Measurements from ENCODE around the gene ZBBX. TPM values are rescaled to one million over a fixed set of nuclear protein-coding genes. Genes with fewer than 3 reads are reported as not detected.

ZBBX gene
- total RNA-seq (2021; fragmentation: NEBNext Ultra II Directional; extraction: Animal tissue kit (Norgen Biotek cat#: 25700)), result 0.84 and 1.0 TPM in 2 replicates
- 0.06 and 0.17 TPM in 2 replicates for polyA plus RNA-seq (2011; rRNA removed)
- 0.37 TPM for polyA plus RNA-seq (2011; cell fraction: cytosol; rRNA removed)
- 0.70 TPM for polyA plus RNA-seq (2011; cell fraction: nucleus; rRNA removed)
- polyA plus RNA-seq (2012, experiment 1 of 2), result 0.53 to 1.3 TPM (median 0.79 TPM) in 4 replicates
- polyA plus RNA-seq (2012, experiment 2 of 2), result not detected
- 1.4 TPM for polyA plus RNA-seq (2013, experiment 1 of 2)
- polyA plus RNA-seq (2013, experiment 2 of 2), result 0.77 TPM
- polyA minus RNA-seq (2011; rRNA and poly(A)+ RNA removed), result 0.60 and 0.88 TPM in 2 replicates
- 0.81 TPM for polyA minus RNA-seq (2011; cell fraction: cytosol; rRNA and poly(A)+ RNA removed)
- 1.9 TPM for polyA minus RNA-seq (2011; cell fraction: nucleus; rRNA and poly(A)+ RNA removed)
- long read RNA-seq, experiment 1, partial matches to known transcripts, result 0 of 2 reads
- long read RNA-seq, experiment 1, other reads (novel, unspliced or antisense), result 2 of 2 reads
- long read RNA-seq, experiment 2, result 0 reads

GRCh38 chr3:167380004-167380689 is at the start of gene ZBBX:
Gene ZBBX, minus strand, starts transcription at chr3:167380297. Its CDS starts 7,396 bp downstream, at chr3:167372901.
- DNase-seq (ENCODE audit: low read depth in 1 of 2, low spot score in 2 of 2) (peak; percentile 92 to 99), FAIRE-seq (peak; percentile 93)
- Histone ChIP-seq H3K79me1 (ENCODE audit: low read depth, low read length) (no peaks in the 10 kb centered on the region), H2AK5ac (ENCODE audit: low read depth, low read length) (no peak within 1 kb of the TSS), H3K27ac (ENCODE audit: low read depth, low read length) (no peak within 1 kb of the TSS), H3K36me3 (ENCODE audit: control insufficient read depth in 2 of 4, insufficient read depth in 4 of 4, low read length in 3 of 4) (no peaks in the 10 kb centered on the region), H3K27me3 (replicated peaks in 1 of 4; ENCODE audit: control insufficient read depth in 3 of 4, extremely low read depth in 1 of 4, insufficient read depth in 3 of 4, low read length in 3 of 4) (no peaks in the 10 kb centered on the region), H4K5ac (ENCODE audit: insufficient read length, low read depth, low read length) (peak within 1 kb of the TSS; percentile 25), H2BK120ac (replicated peaks; ENCODE audit: low read depth, low read length) (no peak within 1 kb of the TSS), H3K4ac (replicated peaks; ENCODE audit: insufficient read length, low read depth, low read length) (peak within 1 kb of the TSS; percentile 77), H3K4me1 (replicated peaks in 1 of 4; ENCODE audit: control insufficient read depth in 3 of 4, insufficient read depth in 4 of 4, low read length in 3 of 4) (no peaks in the 10 kb centered on the region), H3K9me3 (ENCODE audit: insufficient read depth in 2 of 2, low read depth in 1 of 2, low read length in 1 of 2) (no peaks in the 10 kb centered on the region), H2AFZ (ENCODE audit: low read length) (peak within 1 kb of the TSS; percentile 97), H3K18ac (ENCODE audit: extremely low read depth, low read length) (0 out of 2 replicates have a peak within 1 kb of the TSS, but pooled peaks have one; percentile 12), H2BK5ac (ENCODE audit: low read depth, low read length) (0 out of 2 replicates have a peak within 1 kb of the TSS, but pooled peaks have one; percentile 8), H2BK15ac (ENCODE audit: low read length) (no peak within 1 kb of the TSS), H2BK12ac (ENCODE audit: low read depth, low read length) (no peak within 1 kb of the TSS), H3K56ac (replicated peaks; ENCODE audit: insufficient read length, low read depth, low read length) (peak within 1 kb of the TSS; percentile 27), H3K4me3 (ENCODE audit: extremely low read depth in 1 of 4, insufficient read depth in 2 of 4, low read depth in 3 of 4, low read length in 4 of 4) (peak within 1 kb of the TSS; percentile 40 to 58 (median 44)), H4K20me1 (replicated peaks in 1 of 2; ENCODE audit: control insufficient read depth in 1 of 2, insufficient read depth in 2 of 2, low read length in 2 of 2) (no peaks in the 10 kb centered on the region), H4K8ac (ENCODE audit: extremely low read depth, insufficient read depth, low read length) (no peak within 1 kb of the TSS), H4K91ac (replicated peaks; ENCODE audit: insufficient read length, low read length) (peak within 1 kb of the TSS; percentile 55), H3K14ac (ENCODE audit: insufficient read length) (no peak within 1 kb of the TSS), H3K4me2 (ENCODE audit: insufficient read depth in 1 of 2, low read depth in 2 of 2, low read length in 2 of 2) (peak within 1 kb of the TSS; percentile 46 to 70), H3K23ac (ENCODE audit: insufficient read length) (no peak within 1 kb of the TSS), H3K79me2 (ENCODE audit: control insufficient read depth in 1 of 2, insufficient read depth in 2 of 2, low read length in 2 of 2) (no peaks in the 10 kb centered on the region), H3K23me2 (ENCODE audit: low read depth, low read length) (no peaks in the 10 kb centered on the region; the same call in 1 of the 2 replicates), H2BK20ac (ENCODE audit: low read length) (no peak within 1 kb of the TSS), H3K9ac (replicated peaks in 1 of 4; ENCODE audit: extremely low read depth in 1 of 4, low read depth in 3 of 4, low read length in 3 of 4) (no peak within 1 kb of the TSS; a peak in 1 of 7 replicates)
- WGBS, 2 experiments (ENCODE audit: extremely low coverage in 1 of 2, insufficient coverage in 1 of 2, insufficient read length in 1 of 2, insufficient replicate concordance in 2 of 2, low coverage in 1 of 2, low lambda C conversion rate in 2 of 2, missing lambda C conversion rate in 1 of 2), result 11% methylated on average over 28 of the region's 28 CpGs; no CpG with 5 or more reads in 1 of the 2 experiments
- ChIA-PET CTCF (ENCODE audit: partially characterized antibody) (interaction anchor here (0.6 to 3.9 kb wide), 51 partner anchors 10 to 787 kb away, joined by 3 to 17 read pairs (median 4); partner anchors contain the start of gene SERPINI1), POLR2A (ENCODE audit: partially characterized antibody) (interaction anchor here (0.6 to 1.6 kb wide), 2 partner anchors 8 to 356 kb away, joined by 4 to 5 read pairs; partner anchors contain the start of gene SERPINI1)
- TF ChIP-seq KDM5A (IDR thresholded peaks at IDR 0.05; ENCODE audit: low read length) (no peak), EP300 (IDR thresholded peaks at IDR 0.05; ENCODE audit: borderline replicate concordance in 1 of 2, low read depth in 2 of 2, low read length in 2 of 2) (0 out of 3 replicates have a peak, but pooled peaks of 1 of the 2 experiments have one; percentile 41), CBX8 (IDR thresholded peaks at IDR 0.05; ENCODE audit: borderline replicate concordance, low read depth, low read length) (no peak), BACH1 (IDR thresholded peaks at IDR 0.05; ENCODE audit: low read length) (no peak), NANOG (IDR thresholded peaks at IDR 0.05; ENCODE audit: insufficient read depth, low read depth, low read length, poor library complexity, severe bottlenecking) (no peak), SP1 (IDR thresholded peaks at IDR 0.05; ENCODE audit: low read depth, low read length) (0 out of 2 replicates have a peak, but pooled peaks have one; percentile 25), RFX5 (IDR thresholded peaks at IDR 0.05; ENCODE audit: borderline replicate concordance, low read depth, low read length) (no peak), SP2 (IDR thresholded peaks at IDR 0.05; ENCODE audit: low read length) (no peak), RXRA (IDR thresholded peaks at IDR 0.05; ENCODE audit: insufficient read depth, low read depth, low read length) (no peak), SRF (IDR thresholded peaks at IDR 0.05; ENCODE audit: low read depth, low read length) (no peak)
